PC-3 (cell line): ENCODE results near the gene VIM. TPM values are rescaled to one million over a fixed set of nuclear protein-coding genes. Genes with fewer than 3 reads are reported as not detected.

Experiments used
- ATAC-seq: fragments of 200-7000 bp; cut with Tn5 transposase; 2 replicates; pipeline ENCODE4 v1.9.1; 2020; ENCODE audit warnings: mild to moderate bottlenecking, moderate library complexity
- BruUV-seq: library from RNA; stranded (reverse); fragments of 400-500 nt; replicated peaks from 2 replicates; lab custom pipeline; 2021; lab: Mats Ljungman, UMichigan
- CTCF ChIA-PET: fragments of 300-600 bp; sonication (Branson Sonifier 250); formaldehyde crosslinking; loops from one replicate; lab custom pipeline; 2022; ENCODE audit warnings: antibody characterized with exemption; lab: Charles Lee
- POLR2A ChIA-PET: fragments of 300-600 bp; sonication (Branson Sonifier 250); formaldehyde crosslinking; loops from one replicate; lab custom pipeline; 2022; ENCODE audit warnings: antibody characterized with exemption; ENCODE audit not compliant: unreplicated experiment; lab: Charles Lee
- DNase-seq: peaks from one replicate; pipeline ENCODE4 v3.0.0-alpha.2; 2015
- H2AFZ ChIP-seq: fragments of 300-600 bp; sonication (generic); 2 replicates; pipeline ENCODE4 v1.6.0; 2016; ENCODE audit warnings: antibody characterized with exemption, low read length
- H3F3A ChIP-seq: fragments of 300-600 bp; sonication (generic); one replicate; pipeline ENCODE4 v1.6.0; 2017; ENCODE audit warnings: antibody characterized with exemption, low read length, control low read depth, mild to moderate bottlenecking; ENCODE audit not compliant: unreplicated experiment
- H3K27ac ChIP-seq: fragments of 300-600 bp; sonication (generic); 2 replicates; pipeline ENCODE4 v1.5.1; 2016; ENCODE audit warnings: mild to moderate bottlenecking, low read length
- H3K27me3 ChIP-seq: fragments of 300-600 bp; sonication (generic); 2 replicates; pipeline ENCODE4 v1.6.1; 2016; ENCODE audit warnings: low read length, mixed read lengths
- H3K36me3 ChIP-seq: fragments of 300-600 bp; sonication (generic); 2 replicates; pipeline ENCODE4 v1.6.1; 2016; ENCODE audit warnings: low read depth, mixed run types, low read length, mixed read lengths
- H3K4me1 ChIP-seq: fragments of 300-600 bp; sonication (generic); 2 replicates; pipeline ENCODE4 v1.5.1; 2016; ENCODE audit warnings: low read length; ENCODE audit not compliant: insufficient read depth
- H3K4me2 ChIP-seq: fragments of 300-600 bp; sonication (generic); 2 replicates; pipeline ENCODE4 v1.6.0; 2016; ENCODE audit warnings: low read length
- H3K4me3 ChIP-seq: fragments of 300-600 bp; sonication (generic); 2 replicates; pipeline ENCODE4 v1.5.1; 2016; ENCODE audit warnings: mild to moderate bottlenecking, low read length, mixed read lengths
- H3K79me2 ChIP-seq: fragments of 300-600 bp; sonication (generic); 2 replicates; pipeline ENCODE4 v1.6.1; 2017; ENCODE audit warnings: low read length, mixed read lengths
- H3K9ac ChIP-seq: fragments of 300-600 bp; sonication (generic); 2 replicates; pipeline ENCODE4 v1.6.0; 2016; ENCODE audit warnings: mild to moderate bottlenecking, low read length
- H3K9me2 ChIP-seq: fragments of 300-600 bp; sonication (generic); replicated peaks from 2 replicates; pipeline ENCODE4 v1.6.1; 2016; ENCODE audit warnings: mixed run types, low read length, mixed read lengths
- H3K9me3 ChIP-seq: fragments of 300-600 bp; sonication (generic); 2 replicates; pipeline ENCODE4 v1.6.1; 2016; ENCODE audit warnings: low read length, mixed read lengths
- H4K20me1 ChIP-seq: fragments of 300-600 bp; sonication (generic); 2 replicates; pipeline ENCODE4 v1.6.1; 2016; ENCODE audit warnings: low read length, mixed read lengths
- EZH2 ChIP-seq: fragments of 300-600 bp; sonication (generic); IDR thresholded peaks from one replicate; pipeline ENCODE4 v1.6.1; 2017; ENCODE audit warnings: antibody characterized with exemption, mild to moderate bottlenecking, low read length; ENCODE audit not compliant: unreplicated experiment
- EZH2phosphoT487 ChIP-seq: fragments of 300-600 bp; sonication (generic); IDR thresholded peaks from 2 replicates; pipeline ENCODE4 v1.6.1; 2018; ENCODE audit warnings: mild to moderate bottlenecking, antibody characterized with exemption, low read length, borderline replicate concordance
- intact Hi-C: fragments of 100-400 bp; cut with micrococcal nuclease; formaldehyde crosslinking; loops from 2 replicates; pipeline ENCODE4 v1.9.0; 2023
- total RNA-seq: library from RNA; depleted of rRNA; stranded (reverse); fragments of >200 nt; gene quantifications from 2 replicates; pipeline ENCODE4 v1.2.3, GENCODE V29; 2014; rRNA removed
- TF ChIP-seq, protein P1 (sequence below): fragments of 300-600 bp; sonication (generic); conservative IDR thresholded peaks from 2 replicates; pipeline ENCODE4 v1.5.1; 2017; ENCODE audit warnings: antibody characterized with exemption, low read depth, mild to moderate bottlenecking, low read length

The VIM gene
- total RNA-seq, 1 experiment from 2014 or later, result 469 TPM

DNA sequence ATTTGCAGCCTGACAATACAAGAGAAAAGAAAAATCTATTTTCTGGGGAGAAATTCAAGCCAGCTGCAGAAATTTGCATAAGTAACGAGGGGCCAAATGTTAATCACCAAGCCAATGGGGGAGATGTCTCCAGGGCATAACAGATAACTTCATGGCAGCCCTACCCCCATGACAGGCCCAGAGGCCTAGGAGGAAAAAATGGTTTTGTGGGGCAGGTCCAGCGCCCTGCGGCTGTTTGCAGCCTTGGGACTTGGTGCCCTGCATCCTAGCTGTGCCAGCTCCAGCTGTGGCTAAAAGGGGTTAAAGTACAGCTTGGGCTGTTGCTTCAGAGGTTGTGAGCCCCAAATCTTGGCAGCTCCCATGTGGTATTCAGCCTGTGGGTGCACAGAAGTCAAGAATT lies 54.3 kb downstream of the VIM start:
- H3K9ac ChIP-seq, result no peak overlapping the region
- ATAC-seq (no peak), DNase-seq (no peak)
- BruUV-seq, result no TSS peak
- H3K4me2 ChIP-seq, result no peak overlapping the region
- no peak overlapping the region for H2AFZ ChIP-seq
- no peaks in the 10 kb centered on the region for H4K20me1 ChIP-seq
- no peaks in the 10 kb centered on the region for H3K36me3 ChIP-seq
- intact Hi-C loops, result no loop called here
- ChIA-PET POLR2A (no interaction called here), CTCF (no interaction called here)
- H3K9me2 ChIP-seq, result no peaks in the 10 kb centered on the region
- no peaks in the 10 kb centered on the region for H3K79me2 ChIP-seq
- H3K4me1 ChIP-seq, result no peaks in the 10 kb centered on the region
- H3K27me3 ChIP-seq, result no peaks in the 10 kb centered on the region
- TF ChIP-seq EZH2, result no peak
- TF ChIP-seq EZH2phosphoT487, result no peak
- TF ChIP-seq, protein P1, sequence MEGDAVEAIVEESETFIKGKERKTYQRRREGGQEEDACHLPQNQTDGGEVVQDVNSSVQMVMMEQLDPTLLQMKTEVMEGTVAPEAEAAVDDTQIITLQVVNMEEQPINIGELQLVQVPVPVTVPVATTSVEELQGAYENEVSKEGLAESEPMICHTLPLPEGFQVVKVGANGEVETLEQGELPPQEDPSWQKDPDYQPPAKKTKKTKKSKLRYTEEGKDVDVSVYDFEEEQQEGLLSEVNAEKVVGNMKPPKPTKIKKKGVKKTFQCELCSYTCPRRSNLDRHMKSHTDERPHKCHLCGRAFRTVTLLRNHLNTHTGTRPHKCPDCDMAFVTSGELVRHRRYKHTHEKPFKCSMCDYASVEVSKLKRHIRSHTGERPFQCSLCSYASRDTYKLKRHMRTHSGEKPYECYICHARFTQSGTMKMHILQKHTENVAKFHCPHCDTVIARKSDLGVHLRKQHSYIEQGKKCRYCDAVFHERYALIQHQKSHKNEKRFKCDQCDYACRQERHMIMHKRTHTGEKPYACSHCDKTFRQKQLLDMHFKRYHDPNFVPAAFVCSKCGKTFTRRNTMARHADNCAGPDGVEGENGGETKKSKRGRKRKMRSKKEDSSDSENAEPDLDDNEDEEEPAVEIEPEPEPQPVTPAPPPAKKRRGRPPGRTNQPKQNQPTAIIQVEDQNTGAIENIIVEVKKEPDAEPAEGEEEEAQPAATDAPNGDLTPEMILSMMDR, result no peak
- no peak overlapping the region for H3K27ac ChIP-seq
- H3K9me3 ChIP-seq, result no peaks in the 10 kb centered on the region
- no peaks in the 10 kb centered on the region for H3F3A ChIP-seq
- no peak overlapping the region for H3K4me3 ChIP-seq

DNA sequence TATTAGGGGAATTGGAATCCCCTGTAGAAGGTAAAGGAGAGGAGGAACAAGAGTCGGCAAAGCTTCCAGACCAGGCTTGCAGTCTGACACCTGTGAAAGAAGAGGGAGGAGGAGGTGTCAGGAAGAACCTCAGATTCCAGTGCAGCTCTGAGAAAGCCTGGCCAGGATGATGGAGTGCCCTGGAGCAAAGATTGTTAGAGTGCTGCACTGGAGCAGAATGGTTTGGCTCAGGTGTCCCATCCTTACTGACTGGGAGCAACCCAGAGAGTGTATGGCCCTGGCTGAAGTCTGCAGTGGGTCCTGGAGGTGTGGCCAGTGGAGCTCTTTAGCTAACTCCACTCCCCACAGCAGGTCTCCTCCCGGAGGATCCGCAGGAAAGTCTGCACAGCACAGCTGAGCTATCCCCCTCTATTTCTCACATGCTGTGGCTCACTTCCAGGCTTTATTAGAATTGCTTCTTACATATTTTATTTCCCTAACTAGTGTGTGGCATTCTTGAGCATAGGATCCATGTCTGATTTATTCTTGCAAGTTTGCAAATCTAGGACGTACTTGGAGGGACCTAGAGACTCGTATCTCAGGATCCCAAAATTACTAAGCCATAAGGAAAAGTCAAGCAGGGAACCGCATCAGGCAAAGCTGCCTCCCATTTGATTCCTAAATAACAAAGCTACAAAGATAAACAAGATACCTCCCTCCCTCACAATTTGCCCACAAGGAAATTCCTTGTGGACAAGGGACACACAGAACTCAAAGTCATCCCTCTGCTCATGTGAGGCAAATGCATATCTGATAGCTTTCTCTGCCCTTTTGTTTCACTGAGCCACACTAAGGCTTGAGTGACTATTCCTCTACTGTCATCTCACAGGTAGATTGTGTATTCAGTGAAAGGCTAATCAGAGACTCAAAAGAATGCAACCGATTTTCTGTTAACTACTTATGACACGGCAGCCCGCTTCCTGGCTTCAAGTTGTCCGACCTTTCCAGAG lies 58.8 kb downstream of the VIM start:
- no peak for DNase-seq
- ChIA-PET POLR2A (no interaction called here), CTCF (no interaction called here)
- no peak overlapping the region for H3K4me3 ChIP-seq
- BruUV-seq, result no TSS peak
- ATAC-seq, result no peak
- H3K27me3 ChIP-seq, result no peaks in the 10 kb centered on the region
- H3K4me1 ChIP-seq, result no peaks in the 10 kb centered on the region
- no peak overlapping the region for H3K4me2 ChIP-seq
- H4K20me1 ChIP-seq, result no peaks in the 10 kb centered on the region
- no peak overlapping the region for H3K27ac ChIP-seq
- H3K36me3 ChIP-seq, result no peaks in the 10 kb centered on the region
- intact Hi-C loops, result no loop called here
- H3K9me3 ChIP-seq, result no peaks in the 10 kb centered on the region
- no peak overlapping the region for H3K9ac ChIP-seq
- no peaks in the 10 kb centered on the region for H3F3A ChIP-seq
- TF ChIP-seq EZH2phosphoT487, result no peak
- TF ChIP-seq, protein P1, result no peak
- no peak for TF ChIP-seq EZH2
- no peak overlapping the region for H2AFZ ChIP-seq
- H3K9me2 ChIP-seq, result no peaks in the 10 kb centered on the region
- H3K79me2 ChIP-seq, result no peaks in the 10 kb centered on the region

Other genes with a start within 250 kb of the VIM start
- 0.80 TPM in 1 of 2 replicates, not detected in the other for gene CUBN, start 98.4 kb upstream of the VIM start, total RNA-seq
- 1.3 and 2.0 TPM in 2 replicates for gene TRDMT1, start 26.6 kb upstream of the VIM start, total RNA-seq
- not detected in 2 replicates for gene ST8SIA6, start 226.4 kb downstream of the VIM start, total RNA-seq